ENCODE results near the gene ARHGAP32.
"Not testable (repeated sequence)": the region's sequence is repeated elsewhere in the genome, so short reads cannot be mapped to it uniquely, and the experiment has no call there.

Gene ARHGAP32

GRCh38 chr11:128921793-128922192 is 270.3 kb downstream of the ARHGAP32 start:
- WGBS (ENCODE audit: extremely low coverage, insufficient coverage, insufficient read length): no CpG with 5 or more reads among the region's 4 CpGs

GRCh38 chr11:128920666-128921065 is 271.5 kb downstream of the ARHGAP32 start:
- H2AFZ ChIP-seq (ENCODE audit: insufficient read depth, low read length, poor library complexity): no peak overlapping the region
- no CpG with 5 or more reads among the region's 15 CpGs for WGBS (ENCODE audit: extremely low coverage, insufficient coverage, insufficient read length)
- no peaks in the 10 kb centered on the region for H3K36me3 ChIP-seq (ENCODE audit: control insufficient read depth in 1 of 2, insufficient read depth in 2 of 2, low read length in 2 of 2)
- H4K8ac ChIP-seq (ENCODE audit: low read depth, low read length): no peak overlapping the region
- DNase-seq: no peak
- H3K79me2 ChIP-seq (ENCODE audit: control insufficient read depth, insufficient read depth, low read length, poor library complexity): no peaks in the 10 kb centered on the region
- no peaks in the 10 kb centered on the region for H3K4me1 ChIP-seq (ENCODE audit: control insufficient read depth in 1 of 2, insufficient read depth in 2 of 2, low read length in 2 of 2)
- H3K27me3 ChIP-seq (ENCODE audit: insufficient read depth, low read length): no peaks in the 10 kb centered on the region
- H3K14ac ChIP-seq (ENCODE audit: low read length): no peak overlapping the region
- H3K23ac ChIP-seq (ENCODE audit: low read length): no peak overlapping the region
- no peak overlapping the region for H2BK12ac ChIP-seq (ENCODE audit: low read length)
- no peak overlapping the region for H4K91ac ChIP-seq (ENCODE audit: low read depth, low read length)
- no peak overlapping the region for H3K4me2 ChIP-seq (ENCODE audit: low read length)
- H3K18ac ChIP-seq (ENCODE audit: low read length): no peak overlapping the region
- no peaks in the 10 kb centered on the region for H3K79me1 ChIP-seq (ENCODE audit: low read length)
- H2AK5ac ChIP-seq (ENCODE audit: low read length): no peak overlapping the region
- H2BK5ac ChIP-seq (ENCODE audit: low read depth, low read length, poor library complexity): no peak overlapping the region
- no peak overlapping the region for H2BK120ac ChIP-seq (ENCODE audit: insufficient read depth, low read length, poor library complexity)
- H3K4me3 ChIP-seq (ENCODE audit: low read depth, low read length): no peak overlapping the region
- H3K4ac ChIP-seq (ENCODE audit: low read depth, low read length): no peak overlapping the region
- no peak overlapping the region for H4K12ac ChIP-seq (ENCODE audit: low read depth, low read length)
- H3K27ac ChIP-seq (ENCODE audit: low read depth, low read length): no peak overlapping the region
- no peaks in the 10 kb centered on the region for H3K9me3 ChIP-seq (ENCODE audit: insufficient read depth, low read depth, low read length)
- no peak overlapping the region for H3K9ac ChIP-seq (ENCODE audit: low read length)

More at GRCh38 chr11:128921793-128922192, 270.3 kb downstream of the ARHGAP32 start:
- peak overlapping the region; percentile 42 for H3K9ac ChIP-seq (ENCODE audit: low read length)
- no peak overlapping the region for H2BK5ac ChIP-seq (ENCODE audit: low read depth, low read length, poor library complexity)
- H3K4me2 ChIP-seq (ENCODE audit: low read length): no peak overlapping the region
- no peak overlapping the region for H4K91ac ChIP-seq (ENCODE audit: low read depth, low read length)
- H3K27me3 ChIP-seq (ENCODE audit: insufficient read depth, low read length): no peaks in the 10 kb centered on the region
- H2BK120ac ChIP-seq (ENCODE audit: insufficient read depth, low read length, poor library complexity): no peak overlapping the region
- no peaks in the 10 kb centered on the region for H3K79me2 ChIP-seq (ENCODE audit: control insufficient read depth, insufficient read depth, low read length, poor library complexity)
- no peak overlapping the region for H3K14ac ChIP-seq (ENCODE audit: low read length)
- H3K23ac ChIP-seq (ENCODE audit: low read length): no peak overlapping the region
- no peaks in the 10 kb centered on the region for H3K36me3 ChIP-seq (ENCODE audit: control insufficient read depth in 1 of 2, insufficient read depth in 2 of 2, low read length in 2 of 2)
- no peak for DNase-seq
- H2AK5ac ChIP-seq (ENCODE audit: low read length): no peak overlapping the region
- no peak overlapping the region for H3K4ac ChIP-seq (ENCODE audit: low read depth, low read length)
- no peaks in the 10 kb centered on the region for H3K79me1 ChIP-seq (ENCODE audit: low read length)
- no peak overlapping the region for H2AFZ ChIP-seq (ENCODE audit: insufficient read depth, low read length, poor library complexity)
- H3K27ac ChIP-seq (ENCODE audit: low read depth, low read length): no peak overlapping the region
- H2BK12ac ChIP-seq (ENCODE audit: low read length): no peak overlapping the region
- no peak overlapping the region for H4K8ac ChIP-seq (ENCODE audit: low read depth, low read length)
- H3K18ac ChIP-seq (ENCODE audit: low read length): no peak overlapping the region
- no peak overlapping the region for H3K4me3 ChIP-seq (ENCODE audit: low read depth, low read length)
- no peaks in the 10 kb centered on the region for H3K4me1 ChIP-seq (ENCODE audit: control insufficient read depth in 1 of 2, insufficient read depth in 2 of 2, low read length in 2 of 2)
- no peak overlapping the region for H4K12ac ChIP-seq (ENCODE audit: low read depth, low read length)
- no peaks in the 10 kb centered on the region for H3K9me3 ChIP-seq (ENCODE audit: insufficient read depth, low read depth, low read length)

- not testable (repeated sequence) for H3K4ac ChIP-seq (ENCODE audit: low read depth, low read length); H2BK12ac ChIP-seq (ENCODE audit: low read length); H3K4me2 ChIP-seq (ENCODE audit: low read length); H2BK120ac ChIP-seq (ENCODE audit: insufficient read depth, low read length, poor library complexity); H3K14ac ChIP-seq (ENCODE audit: low read length); H3K4me3 ChIP-seq (ENCODE audit: low read depth, low read length); H3K23ac ChIP-seq (ENCODE audit: low read length); H3K27me3 ChIP-seq (ENCODE audit: insufficient read depth, low read length); H3K18ac ChIP-seq (ENCODE audit: low read length); DNase-seq; H3K9ac ChIP-seq (ENCODE audit: low read length); H4K91ac ChIP-seq (ENCODE audit: low read depth, low read length); H2AFZ ChIP-seq (ENCODE audit: insufficient read depth, low read length, poor library complexity); H4K8ac ChIP-seq (ENCODE audit: low read depth, low read length); H2AK5ac ChIP-seq (ENCODE audit: low read length); H3K27ac ChIP-seq (ENCODE audit: low read depth, low read length); H3K79me1 ChIP-seq (ENCODE audit: low read length); H3K79me2 ChIP-seq (ENCODE audit: control insufficient read depth, insufficient read depth, low read length, poor library complexity); H3K4me1 ChIP-seq (ENCODE audit: control insufficient read depth in 1 of 2, insufficient read depth in 2 of 2, low read length in 2 of 2); H3K9me3 ChIP-seq (ENCODE audit: insufficient read depth, low read depth, low read length); H3K36me3 ChIP-seq (ENCODE audit: control insufficient read depth in 1 of 2, insufficient read depth in 2 of 2, low read length in 2 of 2); H2BK5ac ChIP-seq (ENCODE audit: low read depth, low read length, poor library complexity); H4K12ac ChIP-seq (ENCODE audit: low read depth, low read length)
- no CpG with 5 or more reads among the region's 7 CpGs for WGBS (ENCODE audit: extremely low coverage, insufficient coverage, insufficient read length)
Observed at GRCh38 chr11:128919635-128920034, 272.5 kb downstream of the ARHGAP32 start.

GRCh38 chr11:128919216-128919615 is 272.9 kb downstream of the ARHGAP32 start:
- no CpG with 5 or more reads among the region's 5 CpGs for WGBS (ENCODE audit: extremely low coverage, insufficient coverage, insufficient read length)
- Histone ChIP-seq H3K79me2 (ENCODE audit: control insufficient read depth, insufficient read depth, low read length, poor library complexity) (no peaks in the 10 kb centered on the region), H3K18ac (ENCODE audit: low read length) (no peak overlapping the region), H2AK5ac (ENCODE audit: low read length) (no peak overlapping the region), H4K91ac (ENCODE audit: low read depth, low read length) (no peak overlapping the region), H3K27ac (ENCODE audit: low read depth, low read length) (no peak overlapping the region), H4K12ac (ENCODE audit: low read depth, low read length) (no peak overlapping the region), H3K36me3 (ENCODE audit: control insufficient read depth in 1 of 2, insufficient read depth in 2 of 2, low read length in 2 of 2) (no peaks in the 10 kb centered on the region), H3K4ac (ENCODE audit: low read depth, low read length) (no peak overlapping the region), H2BK120ac (ENCODE audit: insufficient read depth, low read length, poor library complexity) (no peak overlapping the region), H3K4me3 (ENCODE audit: low read depth, low read length) (no peak overlapping the region), H3K14ac (ENCODE audit: low read length) (no peak overlapping the region), H3K9ac (ENCODE audit: low read length) (no peak overlapping the region), H3K79me1 (ENCODE audit: low read length) (no peaks in the 10 kb centered on the region), H2AFZ (ENCODE audit: insufficient read depth, low read length, poor library complexity) (no peak overlapping the region), H3K9me3 (ENCODE audit: insufficient read depth, low read depth, low read length) (peaks cover 2% of the 10 kb centered on the region), H2BK5ac (ENCODE audit: low read depth, low read length, poor library complexity) (no peak overlapping the region), H4K8ac (ENCODE audit: low read depth, low read length) (no peak overlapping the region), H3K4me2 (ENCODE audit: low read length) (no peak overlapping the region), H3K4me1 (ENCODE audit: control insufficient read depth in 1 of 2, insufficient read depth in 2 of 2, low read length in 2 of 2) (no peaks in the 10 kb centered on the region), H3K23ac (ENCODE audit: low read length) (no peak overlapping the region), H2BK12ac (ENCODE audit: low read length) (no peak overlapping the region), H3K27me3 (ENCODE audit: insufficient read depth, low read length) (no peaks in the 10 kb centered on the region)
- peak in 1 of 2 donors; percentile 15 for DNase-seq
